H1 (cell line): ENCODE results near the gene SLC5A7. TPM values are rescaled to one million over a fixed set of nuclear protein-coding genes. Genes with fewer than 3 reads are reported as not detected.

Experiments used
- polyA plus RNA-seq, 7 experiments: library from polyadenylated mRNA; depleted of rRNA in 3 of 7; stranded (reverse) in 5 of 7; unstranded in 2 of 7; fragments of >200 nt in 5 of 7; fragments of 200-250 nt in 2 of 7; gene quantifications; 1 replicate in 5 of 7; 2 replicates in 1 of 7; 4 replicates in 1 of 7; pipeline versions ENCODE4 v1.2.1 to v1.2.3, GENCODE V29; 2011 to 2013; ENCODE audit warnings: missing spikeins in 2 of 7, mixed read lengths in 2 of 7
- total RNA-seq: library from RNA; stranded (reverse); fragmentation: NEBNext Ultra II Directional; extraction: Animal tissue kit (Norgen Biotek cat#: 25700); gene quantifications from 2 replicates; pipeline ENCODE4 v1.2.1, GENCODE V29; 2021

SLC5A7 gene
- total and polyA plus RNA-seq, 2 of the 8 experiments (the other 6 are each of a cell fraction or from before 2014, with no cell fraction given): 0.15 to 0.30 TPM

Other genes with a start within 250 kb of the SLC5A7 start
- 0.08 TPM in 1 of 2 replicates, not detected in the other for gene RGPD4, start 159.6 kb upstream of the SLC5A7 start, total RNA-seq
- gene RGPD4, start 159.6 kb upstream of the SLC5A7 start, polyA plus RNA-seq (2011; rRNA removed): not detected in 2 replicates